GM10266 (cell line): ENCODE results near the gene ANKRD16.
"Not testable (repeated sequence)": the region's sequence is repeated elsewhere in the genome, so short reads cannot be mapped to it uniquely, and the experiment has no call there.

Source experiments
- DNase-seq: peaks from one replicate; pipeline ENCODE4 v3.0.0; 2012; ENCODE audit errors: extremely low spot score
- TF ChIP-seq, protein P1 (sequence below): IDR thresholded peaks from 2 replicates; pipeline ENCODE4 v1.5.1; 2012; ENCODE audit warnings: mild to moderate bottlenecking, low read depth; ENCODE audit not compliant: control insufficient read depth, insufficient read depth; ENCODE audit errors: missing control alignments

ANKRD16 gene

DNA sequence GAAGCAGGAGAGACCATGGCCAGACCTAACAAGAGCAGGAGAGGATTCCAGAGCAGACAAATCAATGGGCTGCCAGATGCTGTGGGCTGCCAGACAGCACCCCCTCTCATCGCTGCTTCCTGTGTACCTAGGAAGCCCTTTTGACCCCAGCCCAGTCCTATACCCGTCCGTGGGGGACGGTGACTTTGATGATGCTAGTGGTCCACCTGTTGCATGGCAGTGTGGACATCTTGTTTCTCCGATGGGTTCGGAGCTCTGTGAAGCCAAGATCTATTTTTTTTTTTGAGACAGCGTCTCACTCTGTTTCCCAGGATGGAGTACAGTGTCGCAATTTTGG lies 58.3 kb downstream of the ANKRD16 start:
- TF ChIP-seq, protein P1, sequence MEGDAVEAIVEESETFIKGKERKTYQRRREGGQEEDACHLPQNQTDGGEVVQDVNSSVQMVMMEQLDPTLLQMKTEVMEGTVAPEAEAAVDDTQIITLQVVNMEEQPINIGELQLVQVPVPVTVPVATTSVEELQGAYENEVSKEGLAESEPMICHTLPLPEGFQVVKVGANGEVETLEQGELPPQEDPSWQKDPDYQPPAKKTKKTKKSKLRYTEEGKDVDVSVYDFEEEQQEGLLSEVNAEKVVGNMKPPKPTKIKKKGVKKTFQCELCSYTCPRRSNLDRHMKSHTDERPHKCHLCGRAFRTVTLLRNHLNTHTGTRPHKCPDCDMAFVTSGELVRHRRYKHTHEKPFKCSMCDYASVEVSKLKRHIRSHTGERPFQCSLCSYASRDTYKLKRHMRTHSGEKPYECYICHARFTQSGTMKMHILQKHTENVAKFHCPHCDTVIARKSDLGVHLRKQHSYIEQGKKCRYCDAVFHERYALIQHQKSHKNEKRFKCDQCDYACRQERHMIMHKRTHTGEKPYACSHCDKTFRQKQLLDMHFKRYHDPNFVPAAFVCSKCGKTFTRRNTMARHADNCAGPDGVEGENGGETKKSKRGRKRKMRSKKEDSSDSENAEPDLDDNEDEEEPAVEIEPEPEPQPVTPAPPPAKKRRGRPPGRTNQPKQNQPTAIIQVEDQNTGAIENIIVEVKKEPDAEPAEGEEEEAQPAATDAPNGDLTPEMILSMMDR, result no peak
- no peak for DNase-seq

DNA sequence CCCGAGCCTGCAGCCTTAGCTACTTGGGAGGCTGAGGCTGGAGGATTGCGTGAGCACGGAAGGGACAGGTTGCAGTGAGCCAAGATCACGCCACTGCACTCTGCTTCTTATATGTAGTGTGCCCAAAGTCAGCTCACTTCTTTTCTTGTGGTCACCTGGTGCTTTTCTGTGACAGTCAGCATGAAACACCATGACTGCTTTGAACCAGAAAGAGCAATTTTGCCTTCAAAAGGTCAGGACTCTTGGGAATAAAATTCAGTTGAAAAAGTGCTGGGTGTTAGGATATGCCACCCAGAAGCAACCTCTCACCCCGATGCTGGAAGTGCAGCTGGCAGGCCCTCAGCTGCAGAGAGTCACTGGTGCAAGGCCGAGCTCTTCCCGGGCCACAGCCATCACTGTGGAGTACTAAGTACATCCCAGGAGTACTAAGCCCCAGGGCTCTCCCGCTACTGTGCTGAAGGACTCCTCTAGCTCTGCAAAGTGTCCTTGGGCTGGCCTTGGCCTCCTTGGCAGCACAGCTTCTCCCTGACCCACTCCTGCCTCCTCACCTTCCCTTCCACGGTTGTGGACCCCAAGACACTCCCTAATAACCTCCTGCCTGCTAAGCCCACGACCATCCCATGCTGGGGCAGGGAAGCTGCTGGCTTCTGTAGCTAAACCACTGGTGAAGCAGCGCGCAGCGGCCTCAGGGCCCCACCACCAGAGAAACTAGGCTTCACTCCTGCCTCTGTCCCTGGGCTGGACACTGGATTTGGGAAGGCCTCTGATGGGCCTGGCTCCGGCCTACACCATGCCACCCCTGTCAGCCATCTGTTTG lies 58.9 kb downstream of the ANKRD16 start:
- TF ChIP-seq, protein P1, result no peak
- no peak for DNase-seq

DNA sequence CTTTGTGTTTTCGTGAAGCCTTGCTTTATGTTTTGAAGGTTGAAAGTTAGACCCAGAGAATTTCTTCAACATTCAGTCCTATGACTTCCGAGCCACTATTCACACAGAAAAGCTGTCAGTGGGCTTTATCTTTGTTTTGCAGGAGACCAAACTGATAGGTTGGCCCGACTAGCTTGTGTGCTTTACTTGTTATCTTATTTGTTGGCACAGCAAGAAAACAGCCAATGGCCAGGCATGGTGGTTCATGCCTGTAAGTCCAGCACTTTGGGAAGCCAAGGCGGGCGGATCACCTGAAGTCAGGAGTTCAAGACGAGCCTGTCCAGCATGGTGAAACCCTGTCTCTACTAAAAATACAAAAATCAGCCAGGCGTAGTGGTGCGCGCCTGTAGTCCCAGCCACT lies 60.4 kb downstream of the ANKRD16 start:
- TF ChIP-seq, protein P1, result no peak
- DNase-seq, result no peak

DNA sequence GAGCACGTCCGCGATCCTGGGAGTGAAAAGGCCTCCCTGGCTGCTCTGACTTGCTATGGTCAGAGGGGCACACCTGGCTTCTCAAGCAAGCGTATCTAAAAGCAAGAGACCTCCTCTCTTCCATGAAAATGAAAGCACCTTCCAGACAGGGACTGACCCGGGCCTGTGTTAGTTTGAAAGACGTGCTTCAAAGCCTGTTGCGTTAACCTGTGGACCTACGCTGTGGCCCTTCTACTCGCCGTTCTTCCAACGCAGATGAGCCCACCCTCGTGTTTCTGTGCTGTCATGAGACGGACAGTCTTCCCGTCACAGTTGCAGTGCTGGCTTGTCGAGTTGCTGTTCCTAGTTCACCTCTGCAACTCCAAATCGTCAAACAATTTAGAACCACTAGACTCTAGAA lies 61.0 kb downstream of the ANKRD16 start:
- TF ChIP-seq, protein P1, result no peak
- no peak for DNase-seq

DNA sequence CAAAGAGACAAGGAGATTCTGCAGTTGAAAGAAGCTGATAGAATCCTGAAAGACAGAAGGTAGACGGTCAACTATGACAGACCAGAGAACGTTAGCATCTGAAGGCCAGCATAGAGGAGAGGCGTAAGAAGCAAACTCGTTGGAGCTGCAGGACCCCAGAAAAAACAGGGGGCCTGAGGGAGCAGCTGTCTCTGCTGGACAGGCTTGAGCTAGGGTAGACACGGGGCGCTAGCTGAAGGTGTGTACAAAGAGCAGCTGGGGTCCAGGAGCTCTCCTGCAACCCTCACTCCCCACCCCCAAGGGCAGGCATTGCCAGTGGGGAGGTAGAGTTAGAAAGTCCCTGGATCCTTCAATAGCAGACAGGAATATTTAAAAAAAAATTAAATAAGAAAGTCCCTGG lies 61.9 kb downstream of the ANKRD16 start:
- no peak for DNase-seq
- TF ChIP-seq, protein P1, result no peak

DNA sequence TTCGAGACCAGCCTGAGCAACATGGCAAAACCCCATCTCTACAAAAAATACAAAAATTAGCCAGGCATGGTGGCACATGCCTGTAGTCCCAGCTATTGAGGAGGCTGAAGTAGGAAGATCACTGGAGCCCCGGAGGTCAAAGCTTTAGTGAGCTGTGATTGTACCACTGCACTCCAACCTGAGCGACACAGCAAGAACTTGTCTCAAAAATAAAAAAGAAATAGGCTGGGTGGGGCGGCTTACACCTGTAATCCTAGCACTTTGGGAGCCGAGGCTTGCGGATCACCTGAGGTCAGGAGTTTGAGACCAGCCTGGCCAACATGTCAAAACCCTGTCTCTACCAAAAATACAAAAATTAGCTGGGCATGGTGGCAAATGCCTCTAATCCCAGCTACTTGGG lies 63.2 kb downstream of the ANKRD16 start:
- DNase-seq, result not testable (repeated sequence)

DNA sequence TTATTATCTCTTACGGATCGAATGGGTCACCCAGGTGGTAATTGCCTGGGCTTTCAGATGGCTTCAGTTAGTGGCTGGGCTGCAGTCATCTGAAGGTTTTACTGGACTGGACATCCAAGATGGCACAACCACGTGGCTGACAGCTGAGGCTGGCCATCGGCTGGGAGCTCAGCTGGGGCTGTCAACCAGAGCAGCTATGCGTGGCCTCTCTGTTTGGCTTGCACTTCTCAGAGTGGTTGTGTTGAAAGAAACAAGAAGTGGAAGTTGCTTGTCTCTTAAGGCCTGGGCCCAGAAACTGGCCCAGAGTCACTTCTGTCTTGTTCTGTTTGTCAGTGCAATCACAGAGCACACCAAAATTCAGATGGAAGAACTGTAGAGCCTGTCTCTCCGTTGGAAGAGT lies 70.8 kb downstream of the ANKRD16 start:
- TF ChIP-seq, protein P1, result no peak
- DNase-seq, result peak; percentile 34

DNA sequence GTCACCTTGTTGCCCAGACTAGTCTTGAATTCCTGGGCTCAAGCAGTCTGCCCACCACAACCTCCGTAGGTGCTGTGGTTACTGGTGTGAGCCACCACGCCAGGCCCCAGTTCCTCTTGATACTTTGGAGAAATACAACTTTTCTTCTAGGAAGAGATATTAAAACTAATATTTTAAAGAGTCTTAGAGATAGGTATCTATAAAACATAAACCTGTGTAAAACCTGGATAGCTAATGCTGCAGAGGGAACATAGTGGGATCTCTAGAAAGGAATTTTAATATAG lies 71.7 kb downstream of the ANKRD16 start:
- TF ChIP-seq, protein P1, result no peak
- DNase-seq, result no peak
